Measurements from ENCODE around the gene ARHGAP23.

Gene ARHGAP23

DNA sequence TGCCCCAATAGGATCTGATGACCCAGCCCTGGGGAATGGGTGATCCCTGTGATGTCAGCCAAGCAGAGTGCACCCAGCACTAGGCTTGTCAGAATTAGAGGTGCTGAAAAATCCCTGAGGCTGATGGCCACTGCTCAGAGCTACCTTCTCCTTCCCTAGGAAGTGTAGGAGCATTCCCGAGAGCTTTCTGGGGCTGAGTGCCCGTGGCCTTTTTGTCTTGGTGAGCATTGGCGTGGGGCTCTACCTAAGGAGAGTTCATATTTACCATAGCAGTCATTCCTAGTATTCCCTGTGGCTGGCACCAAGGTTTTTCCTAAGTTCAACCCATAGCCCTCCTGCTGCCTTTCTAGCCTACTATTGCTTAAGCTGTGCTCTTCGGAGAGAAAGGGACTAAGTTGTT lies 22.6 kb upstream of the ARHGAP23 start:
- Histone ChIP-seq H3K4me2 (ENCODE audit: low read length) (no peak overlapping the region), H2AFZ (ENCODE audit: low read length) (no peak overlapping the region), H3K4me3 (ENCODE audit: low read depth, low read length, poor library complexity, severe bottlenecking) (no peak overlapping the region), H3K79me2 (ENCODE audit: insufficient read depth, low read length) (no peaks in the 10 kb centered on the region), H4K20me1 (ENCODE audit: insufficient read depth, low read length) (no peaks in the 10 kb centered on the region), H3K27me3 (ENCODE audit: insufficient read depth, low read length) (peaks cover 4% of the 10 kb centered on the region; the same call in 1 of the 2 replicates), H3F3A (ENCODE audit: insufficient read depth, low read length) (no peaks in the 10 kb centered on the region), H3K9ac (ENCODE audit: low read length) (no peak overlapping the region), H3K27ac (ENCODE audit: low read depth, low read length, poor library complexity, severe bottlenecking) (no peak overlapping the region), H3K9me3 (ENCODE audit: low read length) (no peaks in the 10 kb centered on the region), H3K4me1 (ENCODE audit: insufficient read depth, low read length, severe bottlenecking) (no peaks in the 10 kb centered on the region), H3K9me2 (ENCODE audit: low read depth, low read length) (no peaks in the 10 kb centered on the region), H3K36me3 (ENCODE audit: insufficient read depth, low read length) (peaks cover under 1% of the 10 kb centered on the region; the same call in 1 of the 2 replicates)
- TF ChIP-seq EZH2 (IDR thresholded peaks at IDR 0.05; ENCODE audit: borderline replicate concordance, low read length): no peak
- TF ChIP-seq, protein P1, sequence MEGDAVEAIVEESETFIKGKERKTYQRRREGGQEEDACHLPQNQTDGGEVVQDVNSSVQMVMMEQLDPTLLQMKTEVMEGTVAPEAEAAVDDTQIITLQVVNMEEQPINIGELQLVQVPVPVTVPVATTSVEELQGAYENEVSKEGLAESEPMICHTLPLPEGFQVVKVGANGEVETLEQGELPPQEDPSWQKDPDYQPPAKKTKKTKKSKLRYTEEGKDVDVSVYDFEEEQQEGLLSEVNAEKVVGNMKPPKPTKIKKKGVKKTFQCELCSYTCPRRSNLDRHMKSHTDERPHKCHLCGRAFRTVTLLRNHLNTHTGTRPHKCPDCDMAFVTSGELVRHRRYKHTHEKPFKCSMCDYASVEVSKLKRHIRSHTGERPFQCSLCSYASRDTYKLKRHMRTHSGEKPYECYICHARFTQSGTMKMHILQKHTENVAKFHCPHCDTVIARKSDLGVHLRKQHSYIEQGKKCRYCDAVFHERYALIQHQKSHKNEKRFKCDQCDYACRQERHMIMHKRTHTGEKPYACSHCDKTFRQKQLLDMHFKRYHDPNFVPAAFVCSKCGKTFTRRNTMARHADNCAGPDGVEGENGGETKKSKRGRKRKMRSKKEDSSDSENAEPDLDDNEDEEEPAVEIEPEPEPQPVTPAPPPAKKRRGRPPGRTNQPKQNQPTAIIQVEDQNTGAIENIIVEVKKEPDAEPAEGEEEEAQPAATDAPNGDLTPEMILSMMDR (IDR thresholded peaks at IDR 0.05; ENCODE audit: low read length): no peak

DNA sequence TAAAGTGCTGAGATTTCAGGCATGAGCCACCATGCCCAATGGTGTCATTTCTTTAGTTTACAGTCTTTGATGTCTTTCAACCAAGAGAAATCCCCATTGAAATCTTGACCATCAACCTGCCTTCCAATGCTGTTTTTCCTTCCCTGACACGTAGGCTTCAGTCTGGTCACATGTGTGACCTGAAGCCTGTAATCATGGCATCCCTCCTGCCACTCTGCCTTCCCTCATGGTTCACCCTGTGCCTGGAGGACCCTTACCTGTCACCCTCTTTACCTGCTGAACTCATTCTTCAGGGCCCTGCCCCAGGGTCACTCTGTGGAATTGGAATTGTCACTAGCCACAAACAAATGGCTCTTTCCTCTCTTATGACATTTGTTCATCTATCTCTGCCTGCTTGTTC lies 18.1 kb upstream of the ARHGAP23 start:
- H3K9me2 ChIP-seq (ENCODE audit: low read depth, low read length): no peaks in the 10 kb centered on the region
- no peaks in the 10 kb centered on the region for H3K79me2 ChIP-seq (ENCODE audit: insufficient read depth, low read length)
- H3K27ac ChIP-seq (ENCODE audit: low read depth, low read length, poor library complexity, severe bottlenecking): no peak overlapping the region
- TF ChIP-seq EZH2 (IDR thresholded peaks at IDR 0.05; ENCODE audit: borderline replicate concordance, low read length): no peak
- TF ChIP-seq, protein P1 (IDR thresholded peaks at IDR 0.05; ENCODE audit: low read length): no peak
- no peak overlapping the region for H3K4me2 ChIP-seq (ENCODE audit: low read length)
- H2AFZ ChIP-seq (ENCODE audit: low read length): no peak overlapping the region
- no peak overlapping the region for H3K4me3 ChIP-seq (ENCODE audit: low read depth, low read length, poor library complexity, severe bottlenecking)
- no peaks in the 10 kb centered on the region for H4K20me1 ChIP-seq (ENCODE audit: insufficient read depth, low read length)
- peaks cover 5% of the 10 kb centered on the region for H3K4me1 ChIP-seq (ENCODE audit: insufficient read depth, low read length, severe bottlenecking)
- H3K27me3 ChIP-seq (ENCODE audit: insufficient read depth, low read length): peaks cover 4% of the 10 kb centered on the region; the same call in 1 of the 2 replicates
- H3F3A ChIP-seq (ENCODE audit: insufficient read depth, low read length): no peaks in the 10 kb centered on the region
- H3K9ac ChIP-seq (ENCODE audit: low read length): no peak overlapping the region
- no peaks in the 10 kb centered on the region for H3K36me3 ChIP-seq (ENCODE audit: insufficient read depth, low read length)
- H3K9me3 ChIP-seq (ENCODE audit: low read length): no peaks in the 10 kb centered on the region

DNA sequence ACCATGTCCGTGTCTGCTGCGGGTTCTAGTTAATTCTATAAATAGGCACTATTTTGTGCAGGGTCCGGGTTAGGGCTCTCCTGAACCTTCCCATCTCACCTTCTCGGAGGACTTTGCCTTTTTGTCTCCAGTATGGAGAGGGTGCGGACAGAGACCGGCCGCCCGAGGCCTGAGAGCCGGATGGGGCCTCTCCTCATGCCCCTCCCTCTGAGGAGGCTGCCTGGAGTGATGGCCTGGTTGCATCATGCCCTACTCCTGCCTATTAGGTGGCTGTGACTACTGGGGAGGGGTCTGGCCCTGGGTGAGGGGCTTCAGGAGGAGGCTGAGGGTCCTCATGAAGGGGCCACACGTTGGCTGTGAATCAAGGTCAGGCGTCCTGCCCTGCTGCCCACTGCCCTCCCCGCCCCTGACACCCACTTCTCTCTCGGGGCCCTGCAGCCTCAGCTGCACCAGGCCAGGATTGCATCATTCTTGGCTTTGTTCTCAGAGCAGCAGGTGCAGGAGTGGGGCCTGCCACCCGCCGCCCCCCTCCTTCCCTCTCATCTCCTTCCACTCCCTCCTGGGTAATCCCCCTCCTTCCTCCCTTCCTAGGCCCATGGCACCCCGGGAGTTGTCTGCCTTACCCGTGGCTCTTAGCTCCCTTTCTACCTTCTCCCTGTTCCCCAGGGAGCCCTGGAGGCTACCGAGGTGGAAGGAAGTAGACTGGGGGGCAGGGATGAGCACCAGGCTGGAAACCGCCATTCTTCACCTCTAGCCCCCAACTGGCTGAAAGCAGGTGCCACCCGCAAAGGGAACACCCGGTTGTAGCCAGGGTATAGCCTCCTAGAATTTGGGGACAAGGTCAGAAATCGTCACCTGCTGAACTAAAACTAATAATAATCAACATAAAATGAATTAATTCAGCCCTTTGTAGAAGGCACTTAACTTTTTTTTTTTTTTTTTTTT lies 12.7 kb upstream of the ARHGAP23 start:
- Histone ChIP-seq H3F3A (ENCODE audit: insufficient read depth, low read length) (no peaks in the 10 kb centered on the region), H3K27me3 (ENCODE audit: insufficient read depth, low read length) (no peaks in the 10 kb centered on the region), H3K9ac (ENCODE audit: low read length) (peak overlapping the region; percentile 30; the same call in 1 of the 2 replicates), H3K9me3 (ENCODE audit: low read length) (no peaks in the 10 kb centered on the region), H3K4me2 (ENCODE audit: low read length) (peak overlapping the region; percentile 47), H3K79me2 (ENCODE audit: insufficient read depth, low read length) (no peaks in the 10 kb centered on the region), H2AFZ (ENCODE audit: low read length) (no peak overlapping the region), H3K4me3 (ENCODE audit: low read depth, low read length, poor library complexity, severe bottlenecking) (peak overlapping the region; percentile 27), H3K4me1 (ENCODE audit: insufficient read depth, low read length, severe bottlenecking) (peaks cover 12% of the 10 kb centered on the region), H4K20me1 (ENCODE audit: insufficient read depth, low read length) (no peaks in the 10 kb centered on the region), H3K9me2 (ENCODE audit: low read depth, low read length) (no peaks in the 10 kb centered on the region), H3K36me3 (ENCODE audit: insufficient read depth, low read length) (no peaks in the 10 kb centered on the region), H3K27ac (ENCODE audit: low read depth, low read length, poor library complexity, severe bottlenecking) (no peak overlapping the region)
- TF ChIP-seq, protein P1 (IDR thresholded peaks at IDR 0.05; ENCODE audit: low read length): no peak
- no peak for TF ChIP-seq EZH2 (IDR thresholded peaks at IDR 0.05; ENCODE audit: borderline replicate concordance, low read length)

All from OCI-LY1 (cell line).